Sigmoid colon (tissue), 3 donors: ENCODE measurements around the gene ORAI3.

Experiments
- CTCF ChIP-seq, 4 experiments: fragments of 450-650 bp in 3 of 4; fragments of 200-600 bp in 1 of 4; IDR thresholded peaks; one replicate each; pipeline ENCODE4 v1.5.1; 2016 to 2019; ENCODE audit warnings: antibody characterized with exemption in 4 of 4, mild to moderate bottlenecking in 3 of 4, moderate library complexity in 2 of 4
- POLR2A ChIP-seq, 2 donors: fragments of 450-650 bp; IDR thresholded peaks; one replicate each; pipeline ENCODE4 v1.6.1; 2016; ENCODE audit warnings: antibody characterized with exemption in 2 of 2, mild to moderate bottlenecking in 2 of 2, moderate library complexity in 2 of 2

- TF ChIP-seq CTCF (IDR thresholded peaks at IDR 0.05) (no peak), POLR2A (IDR thresholded peaks at IDR 0.05) (no peak)
Observed at GRCh38 chr16:31002862-31003341, 54.0 kb downstream of the ORAI3 start.
